Kasumi-1 (cell line): Measurements from ENCODE around the gene COX4I1.

Experiments used
- DNase-seq, 2 experiments: peaks; one replicate each; lab custom pipeline; 2025; lab: John Stamatoyannopoulos, UW

The COX4I1 gene

GRCh38 chr16:85767531-85767930 is 32.0 kb upstream of the COX4I1 start:
- DNase-seq: no peak

DNA sequence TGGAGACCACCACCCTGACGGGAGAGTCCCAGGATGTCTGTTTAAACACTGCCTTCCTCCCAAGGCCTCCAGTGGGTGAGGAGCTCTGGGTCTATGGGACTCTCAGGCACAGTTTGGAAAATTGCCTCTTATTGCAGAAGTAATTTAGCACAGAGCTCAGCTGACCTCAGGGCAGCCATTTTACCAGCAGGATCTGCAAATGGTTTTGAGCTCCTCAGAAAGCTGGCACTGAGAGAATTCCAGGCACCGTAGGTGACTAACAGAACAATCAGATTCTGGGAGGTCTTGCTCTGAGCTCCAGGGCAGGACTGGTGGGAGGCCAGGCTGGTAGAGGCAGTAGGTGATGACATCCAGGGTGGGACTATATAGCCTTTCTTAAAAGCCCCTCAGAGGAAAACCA is 31.3 kb upstream of the COX4I1 start:
- DNase-seq: no peak

DNA sequence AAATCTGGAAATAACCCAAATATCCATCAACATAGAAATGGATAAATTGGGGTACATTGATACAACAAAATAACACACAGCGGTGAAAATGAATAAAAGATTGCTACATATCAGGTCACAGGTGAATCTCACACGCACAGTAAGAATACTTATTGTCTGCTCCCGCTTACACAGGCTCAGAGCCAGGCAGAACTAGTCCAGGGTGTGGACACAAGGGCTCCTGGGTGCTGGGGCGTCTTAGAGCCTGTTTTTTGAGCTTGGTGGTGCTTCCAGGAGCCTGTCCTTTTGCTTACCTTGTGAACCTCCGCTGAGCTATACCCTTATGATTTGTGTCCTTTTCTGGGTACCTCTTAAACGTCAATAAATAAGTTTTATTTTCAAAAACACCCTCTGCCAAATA is 28.8 kb upstream of the COX4I1 start:
- DNase-seq: no peak

DNA sequence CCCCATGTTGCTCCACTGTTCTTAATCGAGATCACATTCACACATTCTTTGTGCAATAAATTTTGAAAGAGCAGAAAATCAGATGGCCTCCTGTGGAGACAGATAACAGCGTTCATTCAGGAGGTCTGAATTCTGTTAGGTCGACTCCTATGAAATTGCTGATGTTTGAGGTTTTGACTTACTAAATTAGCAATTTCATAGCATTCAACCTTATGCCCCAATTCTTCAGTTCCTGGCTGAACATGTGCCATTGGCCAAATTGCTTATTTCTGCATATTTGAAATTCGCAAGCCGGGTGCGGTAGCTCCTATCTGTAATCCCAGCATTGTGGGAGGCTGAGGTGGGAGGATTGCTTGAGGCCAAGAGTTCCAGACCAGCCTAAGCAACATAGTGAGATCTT is 26.5 kb upstream of the COX4I1 start:
- DNase-seq: no peak

DNA sequence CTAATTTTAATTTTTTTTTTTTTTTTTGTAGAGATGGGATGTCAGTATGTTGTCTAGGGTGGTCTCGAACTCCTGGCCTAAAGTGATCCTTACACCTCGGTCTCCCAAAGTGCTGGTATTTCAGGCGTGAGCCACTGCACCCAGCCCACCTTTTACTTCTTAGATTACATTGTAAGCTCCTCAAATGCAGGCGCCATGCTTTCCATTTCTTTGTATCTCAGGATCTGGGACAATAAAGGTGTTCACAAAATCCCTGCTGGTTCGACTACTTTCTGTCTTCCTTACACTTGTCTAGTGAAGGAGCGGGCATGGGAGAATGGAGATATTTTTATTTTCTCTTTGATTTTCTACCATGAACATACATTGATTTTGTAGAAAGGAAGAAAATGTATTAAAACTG is 25.4 kb upstream of the COX4I1 start:
- DNase-seq: no peak

GRCh38 chr16:85774811-85775210 is 24.7 kb upstream of the COX4I1 start:
- no peak for DNase-seq

- no peak for DNase-seq
Measured at GRCh38 chr16:85777583-85778310, 21.7 kb upstream of the COX4I1 start.

DNA sequence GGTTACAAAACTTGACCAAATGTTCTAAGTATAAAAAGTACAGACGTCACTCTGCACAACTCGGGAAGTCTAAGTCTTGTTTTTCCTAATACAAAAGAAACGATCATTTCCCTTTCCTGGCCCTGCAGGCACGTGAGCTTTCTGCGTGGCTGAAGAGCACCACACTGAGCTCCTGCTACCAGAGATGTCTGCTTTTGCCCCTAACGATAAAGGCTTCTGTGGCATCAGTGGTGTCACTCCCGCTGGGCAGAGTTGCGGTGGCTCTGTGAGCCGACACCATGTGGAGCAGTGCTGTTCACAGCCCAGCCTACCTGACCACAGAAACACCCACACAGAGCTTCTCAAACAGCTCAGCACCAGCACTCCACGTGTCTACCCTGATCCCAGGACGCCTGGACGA is 20.6 kb upstream of the COX4I1 start:
- DNase-seq: no peak

DNA sequence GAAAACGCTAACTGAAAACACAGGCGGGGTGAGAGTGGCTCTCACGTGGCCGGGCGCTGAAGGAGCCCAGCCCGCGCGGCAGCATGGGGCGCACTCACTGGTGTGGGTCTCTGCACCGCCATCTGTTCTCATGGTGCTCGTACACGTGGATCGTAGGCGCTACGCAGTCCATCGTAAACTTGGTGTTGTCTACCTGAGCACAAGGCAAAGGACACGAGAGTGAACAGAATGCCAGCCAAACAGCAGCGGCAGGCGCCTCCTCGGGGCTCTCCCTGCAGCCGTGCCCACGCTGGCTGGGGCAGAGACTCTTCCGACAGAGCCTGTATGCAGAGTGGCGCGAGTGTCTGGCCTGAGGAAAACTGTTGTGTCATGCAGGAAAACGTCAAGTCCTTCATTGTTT is 19.2 kb upstream of the COX4I1 start:
- no peak for DNase-seq

- no peak for DNase-seq
Measured at GRCh38 chr16:85781156-85781555, 18.3 kb upstream of the COX4I1 start.

DNA sequence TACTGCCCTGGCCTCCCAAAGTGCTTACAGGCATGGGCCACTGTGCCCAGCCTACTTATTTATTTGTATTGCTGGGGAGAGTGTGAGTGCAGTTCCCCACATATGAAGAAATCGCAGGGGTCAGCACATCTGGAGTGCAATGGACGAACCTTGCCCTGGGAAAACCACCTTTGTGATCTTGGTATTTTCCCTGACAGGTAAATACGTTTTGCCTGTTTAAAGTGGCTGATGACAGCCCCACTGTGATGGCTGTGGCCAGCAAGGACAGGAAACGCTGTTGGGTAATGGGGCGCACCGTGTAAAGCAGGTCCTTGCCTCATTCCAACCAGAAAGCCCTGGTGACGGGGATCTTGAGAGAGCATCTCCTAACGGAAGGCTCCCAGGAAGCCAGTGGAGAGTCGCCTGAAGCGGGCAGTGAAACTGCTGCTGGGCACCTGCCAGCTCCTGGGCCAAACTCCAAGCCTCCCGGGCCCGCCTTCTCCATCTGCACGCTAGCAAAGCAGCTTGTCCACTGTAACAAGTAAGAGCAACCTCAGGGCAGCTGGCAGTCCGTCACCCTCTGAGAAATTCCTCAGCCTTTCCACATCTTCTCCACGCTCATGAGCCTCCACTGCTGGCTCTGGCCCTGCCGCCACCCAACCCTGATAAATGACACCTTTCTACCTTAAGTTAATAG is 17.7 kb upstream of the COX4I1 start:
- DNase-seq: no peak

DNA sequence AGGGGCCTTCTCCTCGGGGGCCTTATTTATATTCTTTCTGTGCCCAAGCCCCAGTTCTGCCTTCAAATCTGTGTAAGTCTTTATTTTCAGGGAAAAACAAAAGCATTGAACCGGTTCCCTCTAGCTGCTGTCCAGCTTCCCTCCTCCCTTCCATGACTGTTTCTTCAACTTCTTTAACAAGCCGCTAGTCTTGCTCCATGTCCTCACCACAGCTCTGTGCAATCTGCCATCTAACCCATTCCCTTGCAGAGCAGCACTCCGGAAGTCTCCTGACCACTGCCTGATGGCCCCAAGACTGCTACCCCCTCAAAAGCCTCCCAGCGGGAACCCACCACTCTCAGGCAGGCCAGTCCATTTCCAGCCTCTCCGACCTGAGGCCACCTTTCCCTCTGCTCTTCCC is 17.0 kb upstream of the COX4I1 start:
- no peak for DNase-seq

DNA sequence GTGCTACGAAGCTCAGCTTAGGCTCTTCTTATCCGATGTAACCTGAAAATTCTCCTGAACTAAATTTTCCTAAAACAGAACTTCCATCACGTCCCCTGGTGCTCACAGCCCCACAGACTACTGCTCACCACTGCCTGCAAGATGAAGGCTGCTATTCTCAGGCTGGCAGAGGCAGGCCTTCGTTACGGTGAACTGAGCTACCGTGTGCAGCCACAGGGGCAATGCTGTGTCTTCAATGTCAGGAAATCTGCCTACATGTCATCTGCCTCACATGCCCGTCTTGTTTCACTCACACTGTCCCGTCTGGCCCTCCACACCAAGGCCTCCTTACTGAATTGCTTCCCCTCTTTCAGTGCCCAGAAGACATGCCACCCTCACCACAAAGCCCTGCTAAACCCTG is 16.1 kb upstream of the COX4I1 start:
- no peak for DNase-seq

GRCh38 chr16:85784813-85785212 is 14.7 kb upstream of the COX4I1 start:
- no peak for DNase-seq

DNA sequence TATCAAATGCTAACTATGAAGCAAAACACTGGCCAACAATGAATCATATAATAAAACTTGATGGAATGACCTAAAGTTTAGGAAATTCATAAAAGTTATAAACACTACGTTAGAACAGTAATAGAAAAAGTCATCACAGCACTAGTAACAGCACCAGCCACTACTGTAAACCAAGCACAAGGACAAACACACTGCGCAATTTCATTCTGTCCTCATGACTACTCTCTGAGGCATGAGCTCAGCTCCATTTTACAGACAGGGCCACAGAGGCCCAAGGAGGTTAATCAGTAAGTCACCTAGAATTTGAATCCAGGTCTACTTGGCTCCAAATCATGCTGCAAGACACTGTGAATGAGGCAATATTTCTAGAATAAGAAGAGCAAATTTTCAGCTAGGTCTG is 13.6 kb upstream of the COX4I1 start:
- DNase-seq: no peak

DNA sequence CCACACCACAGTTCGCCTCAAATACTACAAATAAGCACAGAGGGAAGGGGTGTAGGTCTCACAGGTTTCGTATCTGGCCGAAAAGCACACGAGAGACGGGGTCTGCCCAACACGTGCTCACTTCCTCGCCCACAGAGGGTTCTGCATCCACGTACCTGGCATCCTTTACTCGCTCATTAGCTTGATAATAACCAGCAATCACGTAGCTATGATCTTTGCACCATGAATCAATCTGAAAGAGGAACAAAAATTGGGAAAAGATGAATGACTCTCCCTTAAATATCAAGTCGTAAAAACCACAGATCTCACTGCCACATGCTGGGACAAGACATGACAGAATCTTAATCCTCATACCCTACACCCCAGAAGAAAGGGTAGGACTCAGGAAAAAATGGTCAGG is 10.7 kb upstream of the COX4I1 start:
- DNase-seq: no peak

- DNase-seq: no peak
Measured at GRCh38 chr16:85789773-85790172, 9.7 kb upstream of the COX4I1 start.

- DNase-seq: no peak
Measured at GRCh38 chr16:85793662-85794298, 5.7 kb upstream of the COX4I1 start.

DNA sequence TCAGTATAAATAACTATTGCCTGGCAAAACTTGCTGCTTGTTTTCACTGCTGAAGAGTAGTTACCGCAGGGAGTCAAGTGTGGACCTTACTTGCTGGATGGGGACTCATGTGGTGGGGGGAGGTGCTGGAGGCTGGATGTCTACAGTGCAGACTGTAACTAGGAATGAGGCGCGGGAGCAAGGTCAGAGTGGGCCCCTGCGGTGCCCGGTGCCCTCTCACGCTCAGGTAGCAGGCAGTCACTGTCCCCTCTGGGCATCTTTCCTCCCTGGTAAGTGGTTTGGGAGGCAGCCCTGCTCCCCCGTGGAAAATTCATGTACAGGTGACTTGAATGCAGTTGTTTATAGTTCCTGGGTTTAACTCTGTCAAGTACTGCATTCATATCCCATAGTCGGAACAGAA is 4.8 kb upstream of the COX4I1 start:
- DNase-seq: no peak

- DNase-seq: no peak
Measured at GRCh38 chr16:85796152-85796551, 3.3 kb upstream of the COX4I1 start.

- no peak for DNase-seq
Measured at GRCh38 chr16:85796599-85796998, 2.9 kb upstream of the COX4I1 start.

DNA sequence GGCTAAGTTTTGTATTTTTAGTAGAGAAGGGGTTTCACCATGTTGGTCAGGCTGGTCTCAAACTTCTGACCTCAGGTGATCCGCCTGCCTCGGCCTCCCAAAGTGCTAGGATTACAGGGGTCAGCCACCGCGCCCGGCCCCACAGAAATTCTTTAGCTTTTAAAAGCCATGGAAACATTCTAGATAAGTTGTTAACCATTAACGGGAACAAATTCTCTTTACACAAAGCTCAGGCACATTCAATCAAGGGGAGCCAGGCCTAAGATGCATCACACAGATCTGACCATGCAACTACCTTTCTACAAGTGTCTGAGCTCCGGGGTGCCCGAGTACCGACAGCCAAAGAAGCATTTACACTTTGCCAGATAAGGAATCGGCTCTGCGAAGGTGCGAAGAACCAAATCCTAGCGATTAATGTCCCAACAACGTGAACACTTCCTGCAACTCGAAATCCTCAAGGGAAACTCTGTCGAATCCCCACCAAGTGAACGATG is 1.2 kb upstream of the COX4I1 start:
- no peak for DNase-seq

DNA sequence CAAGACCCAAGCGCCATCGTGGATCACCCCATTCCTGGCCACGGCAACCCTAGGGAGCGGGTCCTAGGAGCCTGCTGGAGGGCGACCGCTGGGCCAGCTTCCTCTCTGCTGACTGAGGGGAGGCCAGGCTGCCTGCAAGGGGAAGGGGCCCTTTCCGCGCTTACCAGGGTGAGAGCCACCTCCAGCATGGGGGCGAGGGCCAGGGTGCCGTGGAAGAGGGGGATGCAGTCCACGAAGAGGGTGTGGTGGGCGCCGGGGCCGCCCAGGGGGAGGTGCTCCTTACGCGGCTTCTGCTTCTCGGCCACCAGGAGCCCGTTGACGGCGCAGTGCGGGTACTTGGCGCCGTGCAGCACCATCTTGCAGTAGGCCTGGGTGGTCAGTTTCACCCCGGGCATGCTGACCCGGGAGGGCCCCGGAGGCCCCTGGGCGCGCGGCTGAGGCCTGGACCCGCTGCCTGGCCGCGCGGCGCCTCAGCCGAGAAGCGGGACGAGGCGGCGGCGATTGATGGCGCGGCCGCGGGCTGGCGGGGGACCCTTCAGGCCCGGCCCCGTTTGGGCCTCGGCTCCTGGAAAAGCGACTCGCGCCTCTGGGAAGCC is 496 bp upstream of the COX4I1 start:
- DNase-seq: peak; percentile 8 to 32
